ENCODE data around the gene CHPF. TPM values are rescaled to one million over a fixed set of nuclear protein-coding genes. Genes with fewer than 3 reads are reported as not detected.

CHPF gene
- total RNA-seq, 2 experiments from 2014 or later, result 24.1 to 33.0 TPM

GRCh38 chr2:219507581-219508443 lies 35.8 kb downstream of the CHPF start:
- POLR2A ChIA-PET, result no interaction called here
- H3K9me2 ChIP-seq (ENCODE audit: insufficient read depth, low read length), result no peaks in the 10 kb centered on the region

GRCh38 chr2:219506802-219507526 lies 36.6 kb downstream of the CHPF start:
- Histone ChIP-seq H3K79me2 (ENCODE audit: insufficient read depth, low read depth, low read length) (no peaks in the 10 kb centered on the region), H3K4me3 (ENCODE audit: low read depth, low read length, poor library complexity, severe bottlenecking) (no peak overlapping the region), H3K27ac (ENCODE audit: low read depth, low read length, poor library complexity, severe bottlenecking) (no peak overlapping the region), H3K4me1 (ENCODE audit: insufficient read depth, low read length, poor library complexity, severe bottlenecking) (peaks cover 10% of the 10 kb centered on the region), H2AFZ (ENCODE audit: low read length) (no peak overlapping the region), H3K9me3 (ENCODE audit: low read length) (no peaks in the 10 kb centered on the region), H4K20me1 (ENCODE audit: insufficient read depth, low read length) (no peaks in the 10 kb centered on the region), H3K4me2 (ENCODE audit: low read length) (no peak overlapping the region), H3K36me3 (ENCODE audit: insufficient read depth, low read length) (no peaks in the 10 kb centered on the region), H3K9me2 (ENCODE audit: insufficient read depth, low read length) (no peaks in the 10 kb centered on the region)
- intact Hi-C loops (cut with micrococcal nuclease; ENCODE audit: unreplicated experiment), result no loop called here
- TF ChIP-seq EZH2phosphoT487 (IDR thresholded peaks at IDR 0.05; ENCODE audit: borderline replicate concordance, low read depth, low read length), result no peak
- no peak for TF ChIP-seq CTCF (conservative IDR thresholded peaks at IDR 0.05; ENCODE audit: low read length)
- DNase-seq (ENCODE audit: low spot score), result no peak
- POLR2A ChIA-PET, result interaction anchor here (1.0 kb wide), 1 partner anchor 8 kb away, joined by 3 read pairs; the partner anchor contains the start of gene GMPPA
- CTCF ChIA-PET (ENCODE audit: unreplicated experiment), result no interaction called here
- BruUV-seq (replicated peaks), result no TSS peak

More at GRCh38 chr2:219507581-219508443, 35.8 kb downstream of the CHPF start:
- Histone ChIP-seq H3K4me3 (ENCODE audit: low read depth, low read length, poor library complexity, severe bottlenecking) (no peak overlapping the region), H3K4me2 (ENCODE audit: low read length) (no peak overlapping the region), H3K4me1 (ENCODE audit: insufficient read depth, low read length, poor library complexity, severe bottlenecking) (peaks cover 10% of the 10 kb centered on the region), H3K27ac (ENCODE audit: low read depth, low read length, poor library complexity, severe bottlenecking) (no peak overlapping the region), H3K9me3 (ENCODE audit: low read length) (no peaks in the 10 kb centered on the region), H3K36me3 (ENCODE audit: insufficient read depth, low read length) (no peaks in the 10 kb centered on the region), H3K79me2 (ENCODE audit: insufficient read depth, low read depth, low read length) (no peaks in the 10 kb centered on the region), H4K20me1 (ENCODE audit: insufficient read depth, low read length) (no peaks in the 10 kb centered on the region), H2AFZ (ENCODE audit: low read length) (no peak overlapping the region)
- DNase-seq (ENCODE audit: low spot score), result no peak
- no peak for TF ChIP-seq CTCF (conservative IDR thresholded peaks at IDR 0.05; ENCODE audit: low read length)
- no peak for TF ChIP-seq EZH2phosphoT487 (IDR thresholded peaks at IDR 0.05; ENCODE audit: borderline replicate concordance, low read depth, low read length)
- intact Hi-C loops (cut with micrococcal nuclease; ENCODE audit: unreplicated experiment), result no loop called here
- CTCF ChIA-PET (ENCODE audit: unreplicated experiment), result interaction anchor here (0.6 kb wide), 1 partner anchor 98 kb away, joined by 3 read pairs; no protein-coding TSS in a partner anchor
- no TSS peak for BruUV-seq (replicated peaks)

Data from OCI-LY7 (cell line).